A549 (cell line): ENCODE data around the gene BTBD16. TPM values are rescaled to one million over a fixed set of nuclear protein-coding genes. Genes with fewer than 3 reads are reported as not detected.
A peak's percentile ranks its signal among the peaks of the same experiment; 100 is the strongest.

ENCODE experiments used
- ATAC-seq, 2 experiments: fragments of 200-7000 bp in 1 of 2; fragments of >200 bp in 1 of 2; cut with Nextera tagmentation in 1 of 2; cut with Tn5 transposase in 1 of 2; 3 replicates each; pipeline versions ENCODE4 v1.8.0 to v1.9.1; 2018 to 2020; ENCODE audit warnings: mild to moderate bottlenecking in 1 of 2, moderate library complexity in 1 of 2
- CTCF ChIA-PET: fragments of 300-600 bp; sonication (Branson Sonifier 250); formaldehyde crosslinking; extraction: SDS; loops from one replicate; lab custom pipeline; 2021; ENCODE audit warnings: antibody characterized with exemption, inconsistent platforms; lab: Yijun Ruan, JAX
- POLR2A ChIA-PET: fragments of 350-600 bp; formaldehyde crosslinking; extraction: SDS; loops from one replicate; lab custom pipeline; 2021; ENCODE audit warnings: antibody characterized with exemption, inconsistent platforms; lab: Yijun Ruan, JAX
- DNase-seq, 2 experiments: peaks; one replicate each; pipeline versions ENCODE4 v3.0.0 to v3.0.0-alpha.2; 2011 to 2016; ENCODE audit warnings: low read depth in 1 of 2, low spot score in 1 of 2
- FAIRE-seq: peaks from 2 replicates; lab custom pipeline; 2011; peaks lifted over from hg19 to GRCh38; lab: Jason Lieb, UNC
- H3K27ac ChIP-seq, 2 experiments: fragments of >200 bp; sonication (Bioruptor Twin); formaldehyde crosslinking; 3 replicates each; pipeline ENCODE4 v1.5.1; 2016 to 2017
- H3K4me1 ChIP-seq: fragments of >200 bp; sonication (Bioruptor Twin); formaldehyde crosslinking; 3 replicates; pipeline ENCODE4 v1.6.1; 2016
- H3K4me2 ChIP-seq: fragments of >200 bp; sonication (Bioruptor Twin); formaldehyde crosslinking; 3 replicates; pipeline ENCODE4 v1.6.1; 2016
- H3K4me3 ChIP-seq: fragments of >200 bp; sonication (Bioruptor Twin); formaldehyde crosslinking; 3 replicates; pipeline ENCODE4 v1.5.1; 2016
- H3K9me3 ChIP-seq: fragments of >200 bp; sonication (Bioruptor Twin); formaldehyde crosslinking; 3 replicates; pipeline ENCODE4 v1.6.1; 2016
- CBX8 ChIP-seq: fragments of 200-600 bp; sonication (generic); IDR thresholded peaks from 2 replicates; pipeline ENCODE4 v1.6.1; 2016
- CTCF ChIP-seq: fragments of >200 bp; sonication (Bioruptor Twin); formaldehyde crosslinking; IDR thresholded peaks from 3 replicates; pipeline ENCODE4 v1.5.1; 2016
- E2F6 ChIP-seq: IDR thresholded peaks from 2 replicates; pipeline ENCODE4 v1.6.1; 2012; ENCODE audit warnings: low read depth, borderline replicate concordance
- EHF ChIP-seq: fragments of 250-450 bp; sonication (Bioruptor Pico); IDR thresholded peaks from 2 replicates; pipeline ENCODE4 v1.5.0; 2020; ENCODE audit warnings: mild to moderate bottlenecking
- EP300 ChIP-seq, 2 experiments: fragments of >200 bp; sonication (Bioruptor Twin); formaldehyde crosslinking; IDR thresholded peaks; 2 replicates in 1 of 2; 3 replicates in 1 of 2; pipeline ENCODE4 v1.6.1; 2016 to 2017
- FOXS1 ChIP-seq: fragments of 250-450 bp; sonication (Bioruptor Pico); IDR thresholded peaks from 2 replicates; pipeline ENCODE4 v1.5.0; 2020; ENCODE audit warnings: mild to moderate bottlenecking, moderate library complexity
- GATA3 ChIP-seq: IDR thresholded peaks from 2 replicates; pipeline ENCODE4 v1.6.1; 2012; ENCODE audit warnings: borderline replicate concordance
- HDAC2 ChIP-seq: fragments of 200-600 bp; sonication (generic); IDR thresholded peaks from 2 replicates; pipeline ENCODE4 v1.6.1; 2016
- HOXB13 ChIP-seq: fragments of 250-450 bp; sonication (Bioruptor Pico); IDR thresholded peaks from 2 replicates; pipeline ENCODE4 v1.5.0; 2020; ENCODE audit warnings: low read depth, mild to moderate bottlenecking, moderate library complexity
- JUN ChIP-seq, 2 experiments: fragments of >200 bp; sonication (Bioruptor Twin); formaldehyde crosslinking; IDR thresholded peaks; 2 replicates in 1 of 2; 3 replicates in 1 of 2; pipeline ENCODE4 v1.6.1; 2016 to 2017
- KDM1A ChIP-seq: fragments of 200-600 bp; sonication (generic); IDR thresholded peaks from 2 replicates; pipeline ENCODE4 v1.6.1; 2016; ENCODE audit warnings: low read depth, mild to moderate bottlenecking
- KDM5A ChIP-seq: fragments of 200-600 bp; sonication (generic); IDR thresholded peaks from 2 replicates; pipeline ENCODE4 v1.6.1; 2016; ENCODE audit warnings: antibody characterized with exemption, mild to moderate bottlenecking
- MAZ ChIP-seq: fragments of 150-350 bp; IDR thresholded peaks from 2 replicates; pipeline ENCODE4 v1.6.1; 2014; ENCODE audit warnings: antibody characterized with exemption, low read depth, low read length, borderline replicate concordance
- NFE2L2 ChIP-seq: fragments of 150-350 bp; conservative IDR thresholded peaks from 2 replicates; pipeline ENCODE4 v1.6.1; 2014; ENCODE audit warnings: low read length
- NPAS2 ChIP-seq: fragments of 250-450 bp; sonication (Bioruptor Pico); IDR thresholded peaks from 2 replicates; pipeline ENCODE4 v1.8.0; 2022; ENCODE audit warnings: mild to moderate bottlenecking, moderate library complexity, borderline replicate concordance
- NR3C1 ChIP-seq: fragments of >200 bp; sonication (Bioruptor Twin); formaldehyde crosslinking; IDR thresholded peaks from 3 replicates; pipeline ENCODE4 v1.6.1; 2017
- POLR2A ChIP-seq: IDR thresholded peaks from 2 replicates; pipeline ENCODE4 v1.6.1; 2012; ENCODE audit warnings: mild to moderate bottlenecking, low read length
- RAD21 ChIP-seq, 2 experiments: fragments of >200 bp in 1 of 2; sonication (Bioruptor Twin) in 1 of 2; formaldehyde crosslinking in 1 of 2; IDR thresholded peaks in 1 of 2; conservative IDR thresholded peaks in 1 of 2; 2 replicates in 1 of 2; 3 replicates in 1 of 2; pipeline ENCODE4 v1.6.1; 2012 to 2018; ENCODE audit warnings: inconsistent platforms in 1 of 2
- TP53 ChIP-seq: fragments of 250-450 bp; sonication (Bioruptor Pico); IDR thresholded peaks from 2 replicates; pipeline ENCODE4 v1.5.0; 2021; ENCODE audit warnings: mild to moderate bottlenecking, moderate library complexity
- ZFP36 ChIP-seq: fragments of 450-650 bp; IDR thresholded peaks from 2 replicates; pipeline ENCODE4 v1.6.1; 2014; ENCODE audit warnings: borderline replicate concordance; ENCODE audit not compliant: partially characterized antibody
- ZNF302 ChIP-seq: fragments of 250-450 bp; sonication (Bioruptor Pico); IDR thresholded peaks from 2 replicates; pipeline ENCODE4 v1.9.0; 2021; ENCODE audit warnings: inconsistent platforms, mild to moderate bottlenecking, moderate library complexity
- ZSCAN20 ChIP-seq: fragments of 250-450 bp; sonication (Bioruptor Pico); IDR thresholded peaks from 2 replicates; pipeline ENCODE4 v1.8.0; 2022; ENCODE audit warnings: mild to moderate bottlenecking, moderate library complexity
- WGBS: methylation state at CpG from one replicate; pipeline ENCODE4 v1.1.6; 2017; ENCODE audit errors: missing lambda C conversion rate; 5-methylcytosine and 5-hydroxymethylcytosine counted together
- polyA plus RNA-seq, 4 experiments: library from polyadenylated mRNA; depleted of rRNA in 3 of 4; stranded (reverse); fragments of >200 nt; fragmentation: RNase III in 1 of 4; extraction: RNeasy Plus Mini Kit Qiagen cat#74134 plus additional on column Dnase treatment in 1 of 4; gene quantifications; 2 replicates in 3 of 4; 3 replicates in 1 of 4; pipeline ENCODE4 v1.2.3, GENCODE V29; 2011 to 2017
- TF ChIP-seq, protein P1 (sequence below): fragments of 150-350 bp; IDR thresholded peaks from 2 replicates; pipeline ENCODE4 v1.6.1; 2014; ENCODE audit warnings: low read depth, mild to moderate bottlenecking, low read length
- TF ChIP-seq, protein P2 (sequence below): fragments of 200-600 bp; sonication (generic); IDR thresholded peaks from 2 replicates; pipeline ENCODE4 v1.6.1; 2016; ENCODE audit warnings: antibody characterized with exemption, mild to moderate bottlenecking, moderate library complexity
- TF ChIP-seq, protein P3 (sequence below): fragments of >200 bp; sonication (Bioruptor Twin); formaldehyde crosslinking; IDR thresholded peaks from 2 replicates; pipeline ENCODE4 v1.6.1; 2016

Gene BTBD16
- polyA plus RNA-seq, 2 of the 4 experiments (the other 2 are of a cell fraction), result 0.32 to 2.1 TPM

GRCh38 chr10:122296363-122297120 lies 25.4 kb downstream of the BTBD16 start:
- Histone ChIP-seq H3K9me3 (no peaks in the 10 kb centered on the region), H3K4me2 (no peak overlapping the region), H3K4me1 (peaks cover 30% of the 10 kb centered on the region), H3K4me3 (no peak overlapping the region), H3K27ac (no peak overlapping the region)
- WGBS, result 61% methylated on average over 7 of the region's 8 CpGs
- no peak for TF ChIP-seq FOXS1
- TF ChIP-seq KDM5A, result no peak
- peak; percentile 74; the same call in 1 of the 2 replicates for TF ChIP-seq KDM1A
- TF ChIP-seq MAZ, result no peak
- no peak for TF ChIP-seq E2F6
- no peak for TF ChIP-seq ZNF302 (CRISPR knock-in tag)
- TF ChIP-seq CBX8, result no peak
- TF ChIP-seq ZFP36, result peak; percentile 70
- no peak for TF ChIP-seq ZSCAN20 (CRISPR knock-in tag)
- TF ChIP-seq HDAC2, result no peak
- TF ChIP-seq, protein P1, sequence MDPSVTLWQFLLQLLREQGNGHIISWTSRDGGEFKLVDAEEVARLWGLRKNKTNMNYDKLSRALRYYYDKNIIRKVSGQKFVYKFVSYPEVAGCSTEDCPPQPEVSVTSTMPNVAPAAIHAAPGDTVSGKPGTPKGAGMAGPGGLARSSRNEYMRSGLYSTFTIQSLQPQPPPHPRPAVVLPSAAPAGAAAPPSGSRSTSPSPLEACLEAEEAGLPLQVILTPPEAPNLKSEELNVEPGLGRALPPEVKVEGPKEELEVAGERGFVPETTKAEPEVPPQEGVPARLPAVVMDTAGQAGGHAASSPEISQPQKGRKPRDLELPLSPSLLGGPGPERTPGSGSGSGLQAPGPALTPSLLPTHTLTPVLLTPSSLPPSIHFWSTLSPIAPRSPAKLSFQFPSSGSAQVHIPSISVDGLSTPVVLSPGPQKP, result no peak
- no peak for TF ChIP-seq RAD21 (conservative IDR thresholded peaks at IDR 0.05 in 1 of 2, IDR thresholded peaks at IDR 0.05 in 1 of 2)
- no peak for TF ChIP-seq NR3C1
- no peak for TF ChIP-seq CTCF
- TF ChIP-seq, protein P2, sequence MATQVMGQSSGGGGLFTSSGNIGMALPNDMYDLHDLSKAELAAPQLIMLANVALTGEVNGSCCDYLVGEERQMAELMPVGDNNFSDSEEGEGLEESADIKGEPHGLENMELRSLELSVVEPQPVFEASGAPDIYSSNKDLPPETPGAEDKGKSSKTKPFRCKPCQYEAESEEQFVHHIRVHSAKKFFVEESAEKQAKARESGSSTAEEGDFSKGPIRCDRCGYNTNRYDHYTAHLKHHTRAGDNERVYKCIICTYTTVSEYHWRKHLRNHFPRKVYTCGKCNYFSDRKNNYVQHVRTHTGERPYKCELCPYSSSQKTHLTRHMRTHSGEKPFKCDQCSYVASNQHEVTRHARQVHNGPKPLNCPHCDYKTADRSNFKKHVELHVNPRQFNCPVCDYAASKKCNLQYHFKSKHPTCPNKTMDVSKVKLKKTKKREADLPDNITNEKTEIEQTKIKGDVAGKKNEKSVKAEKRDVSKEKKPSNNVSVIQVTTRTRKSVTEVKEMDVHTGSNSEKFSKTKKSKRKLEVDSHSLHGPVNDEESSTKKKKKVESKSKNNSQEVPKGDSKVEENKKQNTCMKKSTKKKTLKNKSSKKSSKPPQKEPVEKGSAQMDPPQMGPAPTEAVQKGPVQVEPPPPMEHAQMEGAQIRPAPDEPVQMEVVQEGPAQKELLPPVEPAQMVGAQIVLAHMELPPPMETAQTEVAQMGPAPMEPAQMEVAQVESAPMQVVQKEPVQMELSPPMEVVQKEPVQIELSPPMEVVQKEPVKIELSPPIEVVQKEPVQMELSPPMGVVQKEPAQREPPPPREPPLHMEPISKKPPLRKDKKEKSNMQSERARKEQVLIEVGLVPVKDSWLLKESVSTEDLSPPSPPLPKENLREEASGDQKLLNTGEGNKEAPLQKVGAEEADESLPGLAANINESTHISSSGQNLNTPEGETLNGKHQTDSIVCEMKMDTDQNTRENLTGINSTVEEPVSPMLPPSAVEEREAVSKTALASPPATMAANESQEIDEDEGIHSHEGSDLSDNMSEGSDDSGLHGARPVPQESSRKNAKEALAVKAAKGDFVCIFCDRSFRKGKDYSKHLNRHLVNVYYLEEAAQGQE, result no peak
- no peak for TF ChIP-seq TP53
- no peak for TF ChIP-seq NPAS2 (CRISPR knock-in tag)
- ChIA-PET CTCF (interaction anchor here (1.0 to 7.6 kb wide), 11 partner anchors 9 to 270 kb away, joined by 3 to 145 read pairs (median 5); no protein-coding TSS in a partner anchor), POLR2A (no interaction called here)
- DNase-seq (no peak), ATAC-seq (no peak), FAIRE-seq (no peak)

- no peak overlapping the region for H3K27ac ChIP-seq
- peaks cover 30% of the 10 kb centered on the region for H3K4me1 ChIP-seq
- H3K4me3 ChIP-seq, result no peak overlapping the region
- FAIRE-seq (no peak), DNase-seq (no peak), ATAC-seq (no peak)
- H3K9me3 ChIP-seq, result no peaks in the 10 kb centered on the region
- no peak overlapping the region for H3K4me2 ChIP-seq
- CTCF ChIA-PET, result interaction anchor here (1.1 to 7.6 kb wide), 21 partner anchors 10 to 407 kb away, joined by 3 to 145 read pairs (median 11); partner anchors contain the start of gene ARMS2
- TF ChIP-seq GATA3 (no peak), POLR2A (no peak), HOXB13 (no peak), EP300 (IDR thresholded peaks at IDR 0.05) (no peak), NFE2L2 (no peak), JUN (IDR thresholded peaks at IDR 0.05) (no peak), EHF (CRISPR knock-in tag) (no peak)
- TF ChIP-seq, protein P3, sequence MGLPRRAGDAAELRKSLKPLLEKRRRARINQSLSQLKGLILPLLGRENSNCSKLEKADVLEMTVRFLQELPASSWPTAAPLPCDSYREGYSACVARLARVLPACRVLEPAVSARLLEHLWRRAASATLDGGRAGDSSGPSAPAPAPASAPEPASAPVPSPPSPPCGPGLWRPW, result no peak
- 65% methylated on average over 8 of the region's 8 CpGs for WGBS
- POLR2A ChIA-PET, result no interaction called here
These were observed 26.5 kb downstream of the BTBD16 start for GRCh38 chr10:122297583-122297982.
